Right hindlimb (tissue), 1 donor: ENCODE measurements around the gene MBP.
"Not testable (repeated sequence)": the region's sequence is repeated elsewhere in the genome, so short reads cannot be mapped to it uniquely, and the experiment has no call there.

Experiments
- DNase-seq: peaks from one replicate; pipeline ENCODE4 v3.0.0-alpha.2; 2018

Gene MBP

DNA sequence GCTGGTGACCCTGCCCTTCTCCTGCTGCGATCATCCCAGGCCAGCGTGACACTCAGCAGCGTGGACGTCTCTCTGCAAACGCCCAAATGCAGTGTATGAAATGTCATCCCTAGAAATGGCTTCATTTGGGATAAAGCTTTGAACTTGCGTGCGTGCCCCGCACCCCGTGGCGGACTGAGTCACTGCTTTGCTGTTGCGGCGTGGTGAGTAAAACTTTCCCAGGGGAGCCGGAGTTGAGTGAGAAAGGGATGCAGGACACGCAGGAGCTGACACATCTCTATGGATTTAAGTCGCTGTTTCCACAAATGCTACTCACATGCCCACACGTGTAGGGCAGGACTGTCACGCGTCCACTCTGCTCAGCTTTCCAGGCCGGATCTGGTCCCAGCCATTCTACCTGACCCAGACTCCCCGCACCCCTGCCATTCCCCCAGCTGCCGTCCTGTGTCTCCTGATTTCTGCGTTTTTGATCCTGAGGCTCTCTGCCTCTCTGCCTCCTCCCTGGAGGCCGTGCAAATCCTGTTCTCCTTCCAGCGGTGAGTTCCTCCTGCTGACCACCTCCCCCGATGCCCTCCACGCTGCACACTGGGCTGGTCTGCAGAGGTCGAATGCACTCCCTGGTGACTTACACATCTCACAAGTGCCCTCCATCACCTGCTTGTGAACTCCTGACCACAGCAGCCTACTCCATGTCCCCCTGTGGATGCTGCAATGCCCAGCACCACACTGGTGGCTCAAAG is 88.9 kb downstream of the MBP start:
- DNase-seq, result no peak

- DNase-seq, result no peak
Measured at GRCh38 chr18:77042583-77042982, 90.0 kb downstream of the MBP start.

DNA sequence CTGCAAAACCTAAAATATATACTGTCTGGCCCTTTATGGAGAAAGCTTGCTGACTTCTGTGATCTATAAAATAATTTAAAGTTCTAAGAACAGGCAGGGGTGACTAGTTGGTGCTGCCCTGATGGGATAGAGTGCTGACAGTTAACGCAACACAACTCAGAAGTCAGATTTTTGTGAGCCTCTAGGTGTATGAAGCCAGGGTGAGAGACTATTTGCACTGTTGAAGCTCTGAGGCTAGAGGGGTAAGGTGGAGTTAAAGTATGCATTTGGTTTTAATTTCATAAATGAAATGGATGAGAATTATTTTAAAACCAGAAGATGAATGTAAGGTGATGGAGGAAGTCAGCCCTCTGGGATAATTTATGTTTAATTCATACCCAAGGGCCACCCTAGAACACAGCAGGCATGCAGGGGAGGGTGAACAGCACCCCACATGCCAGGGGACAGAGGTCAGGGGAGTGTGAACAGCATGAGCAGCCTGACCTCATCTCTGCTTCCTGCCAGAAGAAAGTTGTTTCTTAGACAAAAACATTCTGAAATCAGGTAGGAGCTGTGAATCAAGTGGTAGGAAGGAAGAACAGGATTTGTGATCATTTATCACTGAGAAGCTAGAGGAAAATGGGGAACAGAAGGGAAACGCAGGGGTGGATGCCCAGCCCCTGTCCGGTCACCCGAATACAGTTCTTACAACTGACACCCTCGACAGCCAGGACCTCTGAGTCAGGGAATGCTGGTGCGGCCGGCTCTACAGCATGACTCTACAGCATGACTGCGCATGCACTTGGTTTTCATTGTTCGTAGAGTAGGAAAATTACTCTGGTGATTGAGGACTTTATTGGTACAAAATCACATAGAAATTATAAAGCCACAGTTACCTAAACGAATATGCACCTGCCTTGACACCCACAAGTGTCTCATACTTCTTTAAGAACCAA is 93.1 kb downstream of the MBP start:
- DNase-seq, result no peak

GRCh38 chr18:77038182-77038858 is 94.3 kb downstream of the MBP start:
- DNase-seq, result no peak

GRCh38 chr18:77037567-77037966 is 95.0 kb downstream of the MBP start:
- DNase-seq, result no peak

DNA sequence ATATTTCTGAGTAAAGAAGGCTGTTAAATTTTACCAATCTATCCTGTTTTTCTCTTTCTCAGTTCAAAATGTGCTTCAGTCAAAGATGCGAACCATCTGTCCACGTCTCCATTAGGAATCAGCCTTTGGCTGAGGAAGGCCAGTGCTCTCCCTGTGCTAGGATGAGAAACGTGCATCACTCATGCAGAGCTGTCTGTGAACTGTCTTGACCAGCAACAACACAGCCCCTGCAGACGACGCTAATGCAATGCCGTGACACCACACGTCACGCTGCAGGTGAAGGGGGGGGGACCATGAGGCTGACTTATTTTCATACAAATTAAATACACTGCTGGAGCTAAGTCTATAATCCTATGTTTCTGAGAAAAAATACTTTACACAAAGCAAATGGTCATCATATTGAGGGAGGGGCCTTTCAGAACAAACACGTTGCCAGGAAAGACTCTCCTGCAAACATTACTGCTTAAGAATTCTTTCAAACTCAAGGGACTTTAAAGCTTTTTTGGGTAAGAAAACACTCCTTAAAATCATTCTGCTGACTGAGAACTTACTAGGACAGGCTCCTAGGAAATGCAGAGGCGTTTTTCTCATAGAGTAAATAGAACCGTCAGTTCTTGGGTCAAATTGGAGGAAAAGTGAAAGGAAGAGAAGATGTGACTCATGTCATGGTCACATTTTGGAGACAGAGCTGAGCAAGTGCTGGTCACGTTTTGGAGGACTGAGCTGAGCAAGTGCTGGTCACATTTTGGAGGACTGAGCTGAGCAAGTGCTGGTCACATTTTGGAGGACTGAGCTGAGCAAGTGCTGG is 97.0 kb downstream of the MBP start:
- DNase-seq, result no peak

DNA sequence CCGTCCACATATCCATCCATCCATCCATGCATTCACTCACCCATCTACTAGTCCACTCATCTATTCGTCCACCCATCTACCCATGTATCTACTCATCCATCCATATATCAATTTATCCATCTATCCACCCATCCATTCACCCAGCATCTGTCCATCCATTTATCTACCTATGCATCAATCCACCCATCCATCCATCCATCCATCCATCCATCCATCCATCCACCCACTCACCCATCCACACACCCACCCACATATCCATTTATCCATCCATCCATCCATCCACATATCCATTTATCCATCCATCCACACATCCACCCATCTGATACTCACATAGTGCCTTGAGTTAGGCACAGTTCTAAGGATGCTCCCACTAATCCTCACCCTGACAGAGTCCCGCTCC is 99.0 kb downstream of the MBP start:
- DNase-seq, result no peak

DNA sequence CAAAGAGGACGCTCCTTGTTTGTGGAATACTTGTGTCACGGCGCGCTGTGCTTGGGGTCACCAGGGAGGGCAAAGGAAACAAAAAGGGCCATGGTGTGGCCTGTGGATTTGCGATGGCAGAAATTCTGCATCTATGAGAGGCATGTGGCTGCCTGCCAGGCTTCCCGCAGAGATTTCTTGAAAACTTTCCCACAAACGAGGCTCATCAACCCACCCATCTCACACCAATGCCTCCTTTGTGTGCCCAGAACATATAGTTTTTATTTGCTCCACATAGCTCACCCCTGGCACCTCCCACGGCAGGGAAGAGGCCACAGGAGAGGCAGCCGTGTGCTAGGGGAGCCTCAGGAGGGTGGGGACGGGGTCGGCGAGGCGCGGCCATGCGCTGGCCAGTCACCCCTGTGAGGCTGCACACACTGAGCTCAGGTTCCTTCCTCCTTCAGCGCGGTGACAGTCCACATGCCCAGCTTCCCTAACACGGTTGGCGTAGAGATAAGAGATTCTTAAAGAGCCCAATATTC is 100.3 kb downstream of the MBP start:
- no peak for DNase-seq

- DNase-seq, result no peak
Measured at GRCh38 chr18:77031662-77032061, 100.9 kb downstream of the MBP start.

GRCh38 chr18:77030201-77030600 is 102.4 kb downstream of the MBP start:
- no peak for DNase-seq

GRCh38 chr18:77025831-77026363 is 106.7 kb downstream of the MBP start:
- no peak for DNase-seq

DNA sequence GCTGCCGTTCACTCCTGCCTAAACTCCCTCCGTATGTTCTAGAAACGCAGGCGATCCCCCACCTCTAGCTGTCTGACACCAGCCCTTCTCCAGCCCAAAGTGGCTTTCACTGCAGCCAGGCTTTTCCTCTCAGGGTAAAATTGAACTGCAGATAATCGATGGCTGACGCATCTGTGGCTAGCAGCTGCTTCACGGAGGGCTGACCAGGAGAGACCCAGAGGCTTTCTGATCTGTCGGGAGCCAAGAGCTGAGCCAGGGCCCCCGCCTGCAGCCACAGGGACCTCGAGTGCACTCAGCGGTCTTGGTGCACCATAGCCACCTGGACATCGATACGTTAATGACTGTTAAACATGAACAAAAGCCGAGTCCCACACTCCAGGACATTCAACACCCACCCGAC is 107.5 kb downstream of the MBP start:
- no peak for DNase-seq

DNA sequence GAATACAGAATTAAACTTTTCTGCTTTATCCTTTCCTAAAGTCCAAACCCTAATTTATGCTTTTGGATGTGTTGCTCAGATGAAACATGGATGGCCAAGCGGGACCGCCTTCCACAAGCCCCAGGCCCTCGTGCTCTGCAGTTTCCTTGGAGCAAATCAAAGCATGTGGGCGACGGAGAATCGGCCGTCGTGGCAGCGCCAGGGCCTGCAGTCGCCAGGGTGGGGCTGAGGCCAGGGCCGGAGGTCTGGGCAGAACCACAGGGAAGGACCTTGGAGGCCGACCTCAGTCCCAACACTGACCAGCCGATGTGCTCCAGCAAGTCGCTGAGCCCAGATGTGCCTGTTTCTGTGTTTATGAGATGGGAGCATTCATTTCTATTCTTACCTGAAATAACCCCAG is 108.1 kb downstream of the MBP start:
- DNase-seq, result no peak

DNA sequence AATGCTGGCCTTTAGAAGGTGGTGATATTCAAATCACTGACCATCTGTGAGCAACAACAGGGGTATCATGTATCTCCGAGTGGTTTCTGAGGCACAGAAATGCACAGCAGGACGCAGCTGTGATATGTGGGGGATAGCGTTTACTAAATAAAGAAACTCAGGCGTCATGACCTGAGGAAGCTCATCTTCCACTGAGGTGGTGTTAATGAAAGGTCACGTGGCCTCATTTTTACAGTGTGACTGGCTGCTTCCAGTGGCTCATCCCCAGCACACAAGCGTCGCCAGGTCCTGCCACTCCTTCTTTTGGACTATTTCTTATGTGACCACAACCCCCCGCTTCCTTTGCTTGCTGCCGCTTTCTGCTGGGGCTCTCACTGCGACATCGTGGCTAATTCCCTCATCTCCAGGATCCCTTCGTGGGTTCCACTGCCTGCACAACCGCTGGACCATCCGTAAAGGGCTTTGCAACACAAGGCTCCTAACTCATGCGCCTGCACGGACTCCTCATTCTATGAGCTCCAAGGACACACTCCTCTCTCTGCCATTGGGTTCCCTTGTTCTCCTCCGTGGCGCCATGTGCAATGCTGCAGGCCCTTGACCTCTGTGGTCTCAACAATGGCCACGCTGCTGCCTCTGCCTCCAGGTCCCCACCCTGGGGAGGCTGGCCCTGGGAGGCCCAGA is 109.3 kb downstream of the MBP start:
- DNase-seq, result no peak

DNA sequence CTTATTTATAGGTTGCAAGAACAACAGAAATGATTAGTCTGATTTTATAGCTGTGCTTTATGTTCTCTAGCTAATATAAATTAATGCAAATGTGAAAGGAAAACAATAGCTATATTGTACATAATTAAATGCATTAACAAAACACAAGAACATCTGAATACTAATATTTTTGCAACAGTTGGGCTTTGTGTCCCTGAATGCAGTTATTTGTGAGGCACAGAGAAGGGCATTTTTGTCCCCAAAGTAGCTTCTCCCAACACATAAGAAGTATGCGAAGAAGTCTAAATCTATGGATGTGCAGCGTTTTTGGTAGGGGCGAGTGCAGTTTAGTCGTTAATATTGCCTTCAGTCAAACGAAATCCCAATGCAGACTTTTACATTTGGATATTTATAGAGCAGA is 110.0 kb downstream of the MBP start:
- DNase-seq, result no peak

DNA sequence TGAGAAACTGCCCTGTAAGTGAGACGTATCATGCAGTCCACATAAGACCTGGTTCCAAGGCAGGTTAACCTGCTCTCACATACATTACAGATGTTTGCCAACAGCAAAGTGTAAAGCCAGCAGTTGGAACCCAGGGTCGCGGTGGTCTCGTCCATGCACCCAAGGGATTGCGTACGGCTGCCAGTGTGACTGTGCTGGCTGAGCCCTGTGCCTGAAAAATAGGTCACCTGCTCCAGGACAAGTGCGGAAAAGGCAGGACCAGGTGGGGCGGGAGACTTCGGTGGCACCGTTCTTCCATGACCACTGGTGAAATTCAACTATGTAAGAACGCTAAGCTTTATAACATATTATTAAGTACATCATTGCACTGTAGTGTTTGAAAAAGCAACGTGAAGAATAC is 110.5 kb downstream of the MBP start:
- DNase-seq, result no peak

DNA sequence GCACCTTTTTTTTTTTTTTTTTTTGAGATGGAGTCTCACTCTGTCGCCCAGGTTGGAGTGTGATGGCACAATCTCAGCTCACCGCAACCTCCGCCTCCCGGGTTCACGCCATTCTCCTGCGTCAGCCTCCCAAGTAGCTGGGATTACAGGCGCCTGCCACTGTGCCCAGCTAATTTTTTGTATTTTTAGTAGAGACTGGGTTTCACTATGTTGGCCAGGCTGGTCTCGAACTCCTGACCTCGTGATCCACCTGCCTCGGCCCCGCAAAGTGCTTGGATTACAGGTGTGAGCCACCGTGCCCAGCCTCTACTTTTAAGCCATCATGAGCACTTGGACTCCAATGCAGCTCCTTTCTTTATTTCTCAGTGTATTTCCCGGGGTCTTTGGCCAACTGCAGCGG is 111.1 kb downstream of the MBP start:
- DNase-seq, result not testable (repeated sequence)

- no peak for DNase-seq
Measured at GRCh38 chr18:77021075-77021474, 111.5 kb downstream of the MBP start.

DNA sequence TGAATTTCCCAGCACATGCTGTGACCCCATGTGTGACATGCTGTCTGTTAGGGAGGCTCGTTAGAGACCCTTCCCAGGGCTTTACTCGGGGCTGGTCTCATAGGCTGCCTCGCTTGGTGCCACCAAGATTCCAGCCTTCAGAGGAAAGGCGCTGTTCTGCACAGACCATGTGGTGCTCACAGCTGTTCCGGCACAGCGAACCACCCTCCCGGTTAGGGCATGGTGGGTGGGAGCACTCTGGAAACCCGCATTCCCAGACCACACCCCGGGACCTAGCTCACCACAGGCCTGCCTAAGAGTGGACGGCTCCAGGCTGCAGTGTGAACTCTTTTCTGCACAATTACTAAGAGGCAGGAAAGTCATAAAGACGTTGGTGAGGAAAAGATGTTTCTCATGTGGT is 112.0 kb downstream of the MBP start:
- DNase-seq, result no peak

GRCh38 chr18:77019641-77020040 is 112.9 kb downstream of the MBP start:
- no peak for DNase-seq

- DNase-seq, result not testable (repeated sequence)
Measured at GRCh38 chr18:77018650-77019049, 113.9 kb downstream of the MBP start.

GRCh38 chr18:77017355-77017754 is 115.2 kb downstream of the MBP start:
- DNase-seq, result no peak
